CD4-positive, alpha-beta T cell (primary cell): ENCODE measurements around the gene AKNAD1. TPM values are rescaled to one million over a fixed set of nuclear protein-coding genes. Genes with fewer than 3 reads are reported as not detected.

Experiments
- ATAC-seq: fragments of 200-7000 bp; cut with Tn5 transposase; one replicate; pipeline ENCODE4 v1.10.0; 2022; ENCODE audit warnings: mild to moderate bottlenecking; ENCODE audit not compliant: poor library complexity
- CTCF ChIA-PET: fragments of 350-600 bp; sonication (Branson Sonifier 250); formaldehyde crosslinking; loops from one replicate; lab custom pipeline; 2021; ENCODE audit warnings: antibody characterized with exemption, inconsistent platforms; lab: Charles Lee
- POLR2A ChIA-PET: fragments of 350-600 bp; sonication (Branson Sonifier 250); formaldehyde crosslinking; loops from one replicate; lab custom pipeline; 2021; ENCODE audit warnings: antibody characterized with exemption, inconsistent platforms; lab: Charles Lee
- DNase-seq, 14 experiments: peaks; one replicate each; pipeline ENCODE4 v3.0.0-alpha.2; 2013 to 2020; ENCODE audit warnings: mixed read lengths in 2 of 14
- H3K27ac ChIP-seq, 2 donors: one replicate each; pipeline versions ENCODE4 v1.5.1 to v1.7.0; 2013; ENCODE audit warnings: low read length in 2 of 2, low read depth in 1 of 2, mild to moderate bottlenecking in 1 of 2
- H3K27me3 ChIP-seq, 2 experiments: 1 replicate in 1 of 2; 2 replicates in 1 of 2; pipeline versions ENCODE4 v1.6.1 to v1.7.0; 2013; ENCODE audit warnings: low read length in 2 of 2, control low read depth in 1 of 2, mild to moderate bottlenecking in 1 of 2, moderate library complexity in 1 of 2; ENCODE audit not compliant: insufficient read depth in 2 of 2, control insufficient read depth in 1 of 2
- H3K36me3 ChIP-seq: one replicate; pipeline ENCODE4 v1.6.1; 2013; ENCODE audit warnings: low read length, control low read depth; ENCODE audit not compliant: insufficient read depth
- H3K4me1 ChIP-seq: one replicate; pipeline ENCODE4 v1.6.1; 2013; ENCODE audit warnings: low read length, control low read depth; ENCODE audit not compliant: insufficient read depth
- H3K4me3 ChIP-seq: one replicate; pipeline ENCODE4 v1.5.1; 2013; ENCODE audit warnings: mild to moderate bottlenecking, low read length, moderate library complexity
- H3K9me3 ChIP-seq, 2 experiments: 1 replicate in 1 of 2; 2 replicates in 1 of 2; pipeline versions ENCODE4 v1.6.1 to v1.7.0; 2013; ENCODE audit warnings: low read length in 2 of 2, mild to moderate bottlenecking in 2 of 2, control low read depth in 1 of 2, moderate library complexity in 1 of 2; ENCODE audit not compliant: control insufficient read depth in 1 of 2, insufficient read depth in 1 of 2
- H3K27ac Mint-ChIP-seq: one replicate; pipeline ENCODE4 v1.8.0; 2020; ENCODE audit warnings: mixed read lengths
- H3K27me3 Mint-ChIP-seq: one replicate; pipeline ENCODE4 v1.8.0; 2021; ENCODE audit warnings: mixed read lengths
- H3K36me3 Mint-ChIP-seq: one replicate; pipeline ENCODE4 v1.8.0; 2021; ENCODE audit warnings: low read depth, mixed read lengths
- H3K4me1 Mint-ChIP-seq: one replicate; pipeline ENCODE4 v1.8.0; 2021; ENCODE audit warnings: low read depth, mixed read lengths
- H3K4me3 Mint-ChIP-seq: one replicate; pipeline ENCODE4 v1.8.0; 2020; ENCODE audit warnings: mild to moderate bottlenecking, mixed read lengths
- H3K9me3 Mint-ChIP-seq: one replicate; pipeline ENCODE4 v1.8.0; 2020; ENCODE audit warnings: mixed read lengths
- intact Hi-C, 2 experiments: fragments of 100-400 bp; cut with DNase I in 1 of 2; cut with micrococcal nuclease in 1 of 2; formaldehyde crosslinking; loops; one replicate each; pipeline versions ENCODE4 v1.15.1 to v1.9.0; 2023 to 2025; cut with DNase I, micrococcal nuclease
- total RNA-seq, 174 experiments: library from RNA in 2 of 174; stranded (reverse) in 2 of 174; gene quantifications; one replicate each; pipeline ENCODE4 v1.2.3 and lab custom pipeline; 2021 to 2026
- TF ChIP-seq, protein P1 (sequence below): fragments of 200-600 bp; IDR thresholded peaks from one replicate; pipeline ENCODE4 v1.8.0; 2022; ENCODE audit warnings: antibody characterized with exemption, mild to moderate bottlenecking

Gene AKNAD1
- total RNA-seq, 2 experiments from 2014 or later, result not detected

DNA sequence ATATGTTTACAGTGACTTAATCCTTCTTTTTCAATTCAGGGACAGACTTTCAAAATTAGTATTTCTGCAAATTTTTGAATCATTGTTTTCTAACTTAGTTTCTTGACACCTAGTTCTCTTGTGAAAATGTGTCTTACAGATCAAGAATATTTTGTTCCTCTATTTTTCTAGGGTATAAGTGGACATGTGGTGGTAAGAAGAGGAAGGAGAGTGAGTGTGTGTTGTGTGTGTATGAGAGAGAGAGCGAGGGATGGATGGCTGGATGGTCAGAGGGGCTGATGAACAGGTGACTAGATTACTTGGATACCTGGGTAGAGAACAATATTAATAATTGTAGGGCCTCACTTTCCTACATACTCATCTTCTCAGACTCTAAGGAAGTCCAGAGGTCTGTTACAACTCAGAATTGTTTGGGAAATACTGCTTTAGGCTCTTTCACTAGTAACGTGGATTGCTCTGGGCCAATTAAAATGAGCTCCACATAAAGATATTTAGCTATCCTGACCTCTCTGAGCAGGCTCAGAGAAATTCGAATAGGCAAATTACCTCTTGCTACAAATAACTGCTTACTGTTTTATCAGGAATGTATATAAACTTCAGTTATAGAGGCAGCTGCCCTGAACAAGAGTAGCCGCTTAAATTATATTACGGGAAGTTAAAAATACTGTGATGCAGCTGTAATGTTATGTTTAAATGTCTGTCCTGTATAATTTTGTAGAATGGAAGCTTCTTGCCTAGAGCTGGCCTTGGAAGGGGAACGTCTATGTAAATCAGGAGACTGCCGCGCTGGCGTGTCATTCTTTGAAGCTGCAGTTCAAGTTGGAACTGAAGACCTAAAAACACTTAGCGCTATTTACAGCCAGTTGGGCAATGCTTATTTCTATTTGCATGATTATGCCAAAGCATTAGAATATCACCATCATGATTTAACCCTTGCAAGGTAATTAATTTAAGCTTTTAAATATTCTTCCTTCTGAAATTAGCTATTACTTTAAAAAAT is 39.6 kb upstream of the AKNAD1 start:
- DNase-seq (no peak), ATAC-seq (no peak)
- Histone ChIP-seq H3K36me3 (no peaks in the 10 kb centered on the region), H3K27me3 (no peaks in the 10 kb centered on the region), H3K4me3 (no peak overlapping the region), H3K4me1 (no peaks in the 10 kb centered on the region), H3K27ac (no peak overlapping the region), H3K9me3 (no peaks in the 10 kb centered on the region)
- H3K36me3 Mint-ChIP-seq, result no peaks in the 10 kb centered on the region
- TF ChIP-seq, protein P1, sequence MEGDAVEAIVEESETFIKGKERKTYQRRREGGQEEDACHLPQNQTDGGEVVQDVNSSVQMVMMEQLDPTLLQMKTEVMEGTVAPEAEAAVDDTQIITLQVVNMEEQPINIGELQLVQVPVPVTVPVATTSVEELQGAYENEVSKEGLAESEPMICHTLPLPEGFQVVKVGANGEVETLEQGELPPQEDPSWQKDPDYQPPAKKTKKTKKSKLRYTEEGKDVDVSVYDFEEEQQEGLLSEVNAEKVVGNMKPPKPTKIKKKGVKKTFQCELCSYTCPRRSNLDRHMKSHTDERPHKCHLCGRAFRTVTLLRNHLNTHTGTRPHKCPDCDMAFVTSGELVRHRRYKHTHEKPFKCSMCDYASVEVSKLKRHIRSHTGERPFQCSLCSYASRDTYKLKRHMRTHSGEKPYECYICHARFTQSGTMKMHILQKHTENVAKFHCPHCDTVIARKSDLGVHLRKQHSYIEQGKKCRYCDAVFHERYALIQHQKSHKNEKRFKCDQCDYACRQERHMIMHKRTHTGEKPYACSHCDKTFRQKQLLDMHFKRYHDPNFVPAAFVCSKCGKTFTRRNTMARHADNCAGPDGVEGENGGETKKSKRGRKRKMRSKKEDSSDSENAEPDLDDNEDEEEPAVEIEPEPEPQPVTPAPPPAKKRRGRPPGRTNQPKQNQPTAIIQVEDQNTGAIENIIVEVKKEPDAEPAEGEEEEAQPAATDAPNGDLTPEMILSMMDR, result no peak
- no peak overlapping the region for H3K4me3 Mint-ChIP-seq
- no peaks in the 10 kb centered on the region for H3K4me1 Mint-ChIP-seq
- intact Hi-C loops, result loop anchor here in 1 of 2 experiments (5.0 kb wide), 1 partner anchor 384 kb away; no protein-coding TSS in a partner anchor
- ChIA-PET POLR2A (interaction anchor here (0.6 to 1.4 kb wide), 3 partner anchors 45 to 384 kb away, joined by 3 to 4 read pairs (median 3); no protein-coding TSS in a partner anchor), CTCF (interaction anchor here (0.8 to 5.7 kb wide), 4 partner anchors 32 to 204 kb away, joined by 3 to 56 read pairs (median 4); partner anchors contain the start of gene PRPF38B)
- no peaks in the 10 kb centered on the region for H3K27me3 Mint-ChIP-seq
- no peak overlapping the region for H3K27ac Mint-ChIP-seq
- no peaks in the 10 kb centered on the region for H3K9me3 Mint-ChIP-seq

DNA sequence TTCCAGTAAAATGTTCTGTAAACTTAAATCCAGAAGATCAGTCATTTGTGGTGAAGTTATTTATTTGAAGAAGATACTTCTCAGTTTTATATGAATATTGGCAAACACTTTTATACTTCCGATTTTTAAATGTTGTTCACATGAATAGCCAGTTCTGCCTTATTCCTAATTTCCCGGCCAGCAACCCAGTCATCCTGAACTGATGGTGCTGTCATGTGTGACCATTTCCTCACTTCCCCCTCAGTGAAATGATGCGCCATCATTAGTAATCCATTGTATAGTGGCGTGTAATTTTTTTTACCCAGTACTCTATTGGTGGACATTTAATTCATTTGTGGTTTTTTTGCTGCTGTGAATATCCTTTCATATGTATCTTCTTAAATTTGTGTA is 36.2 kb upstream of the AKNAD1 start:
- ChIA-PET CTCF (no interaction called here), POLR2A (no interaction called here)
- Histone ChIP-seq H3K4me1 (no peaks in the 10 kb centered on the region), H3K27me3 (no peaks in the 10 kb centered on the region), H3K27ac (no peak overlapping the region), H3K4me3 (no peak overlapping the region), H3K9me3 (no peaks in the 10 kb centered on the region), H3K36me3 (no peaks in the 10 kb centered on the region)
- TF ChIP-seq, protein P1, result no peak
- Mint-ChIP-seq H3K36me3 (no peaks in the 10 kb centered on the region), H3K9me3 (no peaks in the 10 kb centered on the region), H3K27me3 (no peaks in the 10 kb centered on the region), H3K27ac (no peak overlapping the region), H3K4me1 (no peaks in the 10 kb centered on the region), H3K4me3 (no peak overlapping the region)
- DNase-seq (no peak), ATAC-seq (no peak)
- intact Hi-C loops, result no loop called here

GRCh38 chr1:108892356-108893140 is 35.7 kb upstream of the AKNAD1 start:
- TF ChIP-seq, protein P1, result no peak
- no peak for ATAC-seq
- intact Hi-C loops, result no loop called here

More at GRCh38 chr1:108892356-108893140, 35.7 kb upstream of the AKNAD1 start:
- Histone ChIP-seq H3K4me1 (no peaks in the 10 kb centered on the region), H3K9me3 (no peaks in the 10 kb centered on the region), H3K4me3 (no peak overlapping the region), H3K36me3 (no peaks in the 10 kb centered on the region), H3K27me3 (no peaks in the 10 kb centered on the region), H3K27ac (no peak overlapping the region)
- no peak overlapping the region for H3K27ac Mint-ChIP-seq
- no peaks in the 10 kb centered on the region for H3K36me3 Mint-ChIP-seq
- H3K27me3 Mint-ChIP-seq, result no peaks in the 10 kb centered on the region
- H3K4me3 Mint-ChIP-seq, result no peak overlapping the region
- ChIA-PET POLR2A (interaction anchor here (0.6 kb wide), 1 partner anchor 28 kb away, joined by 5 read pairs; no protein-coding TSS in a partner anchor), CTCF (no interaction called here)
- no peaks in the 10 kb centered on the region for H3K9me3 Mint-ChIP-seq
- H3K4me1 Mint-ChIP-seq, result no peaks in the 10 kb centered on the region
- no peak for DNase-seq
